ENCODE measurements around the gene SSTR3. TPM values are rescaled to one million over a fixed set of nuclear protein-coding genes. Genes with fewer than 3 reads are reported as not detected.

Gene SSTR3
- total and polyA plus RNA-seq, 4 donors: 0.19 TPM; not detected in 3

GRCh38 chr22:37180531-37181231 lies 31.6 kb downstream of the SSTR3 start:
- DNase-seq (ENCODE audit: low spot score): no peak
- TF ChIP-seq CTCF (IDR thresholded peaks at IDR 0.05; ENCODE audit: low read depth, low read length, missing input control) (no peak), YY1 (IDR thresholded peaks at IDR 0.05) (no peak), ZBTB33 (IDR thresholded peaks at IDR 0.05) (no peak), GABPA (IDR thresholded peaks at IDR 0.05 in 1 of 2, conservative IDR thresholded peaks at IDR 0.05 in 1 of 2) (no peak), ATF3 (IDR thresholded peaks at IDR 0.05) (no peak), HNF4A (conservative IDR thresholded peaks at IDR 0.05) (no peak), RXRA (IDR thresholded peaks at IDR 0.05) (no peak), REST (IDR thresholded peaks at IDR 0.05) (no peak), NR2F2 (IDR thresholded peaks at IDR 0.05) (no peak), EGR1 (IDR thresholded peaks at IDR 0.05; ENCODE audit: low read depth in 2 of 2) (no peak), FOXA2 (IDR thresholded peaks at IDR 0.05) (no peak), RAD21 (IDR thresholded peaks at IDR 0.05) (no peak), JUND (IDR thresholded peaks at IDR 0.05) (no peak), MAX (IDR thresholded peaks at IDR 0.05) (no peak), TAF1 (conservative IDR thresholded peaks at IDR 0.05) (no peak), HNF4G (IDR thresholded peaks at IDR 0.05) (no peak), FOXA1 (IDR thresholded peaks at IDR 0.05) (no peak), SP1 (IDR thresholded peaks at IDR 0.05) (no peak)
- Histone ChIP-seq H3K9me3 (ENCODE audit: control insufficient read depth in 4 of 4, low read length in 3 of 4) (no peaks in the 10 kb centered on the region), H3K27ac (ENCODE audit: low read depth in 1 of 2, low read length in 2 of 2) (no peak overlapping the region), H3K36me3 (ENCODE audit: control insufficient read depth in 4 of 4, insufficient read depth in 3 of 4, low read depth in 1 of 4, low read length in 3 of 4) (no peaks in the 10 kb centered on the region), H3K4me3 (ENCODE audit: low read depth in 1 of 3, low read length in 3 of 3) (no peak overlapping the region), H3K27me3 (ENCODE audit: control insufficient read depth in 4 of 4, insufficient read depth in 4 of 4, low read length in 3 of 4) (no peaks in the 10 kb centered on the region), H3K9ac (ENCODE audit: low read depth in 1 of 2, low read length in 2 of 2) (no peak overlapping the region), H3K4me1 (ENCODE audit: control insufficient read depth in 4 of 4, insufficient read depth in 4 of 4, low read length in 3 of 4) (peaks cover 9 to 37% (median 19%) of the 10 kb centered on the region in 4 donors)
- 91% methylated on average over 15 of the region's 15 CpGs for WGBS

All from liver (tissue), 9 donors.